Cardiac fibroblast (primary cell): ENCODE data around the gene MRPS14.

Experiments used
- DNase-seq, 2 donors: peaks; one replicate each; pipeline versions ENCODE4 v3.0.0 to v3.0.0-alpha.2; 2010; ENCODE audit warnings: low read depth in 2 of 2
- H3K4me3 ChIP-seq, 2 donors: replicated peaks in 1 of 2; 1 replicate in 1 of 2; 2 replicates in 1 of 2; pipeline ENCODE4 v1.5.1; 2011; ENCODE audit warnings: low read depth in 2 of 2, low read length in 2 of 2, mild to moderate bottlenecking in 2 of 2, moderate library complexity in 1 of 2
- CTCF ChIP-seq: IDR thresholded peaks from one replicate; pipeline ENCODE4 v1.5.1; 2011; ENCODE audit warnings: low read depth, mild to moderate bottlenecking, low read length, inconsistent platforms

Gene MRPS14

GRCh38 chr1:175003521-175003920, 19.7 kb downstream of the MRPS14 start:
- no peak for TF ChIP-seq CTCF
- H3K4me3 ChIP-seq = no peak overlapping the region
- no peak for DNase-seq

- TF ChIP-seq CTCF = no peak
- no peak overlapping the region for H3K4me3 ChIP-seq
- peak in 1 of 2 donors; percentile 17 for DNase-seq
Observed at GRCh38 chr1:175002910-175003517, 20.2 kb downstream of the MRPS14 start.

GRCh38 chr1:175000697-175001187, 22.5 kb downstream of the MRPS14 start:
- peak in 1 of 2 donors; percentile 43 for DNase-seq
- TF ChIP-seq CTCF = no peak
- peak overlapping the region; percentile 87 to 91 for H3K4me3 ChIP-seq

- DNase-seq = peak; percentile 34 to 40
- peak within 1 kb of the TSS; percentile 87 to 91 for H3K4me3 ChIP-seq
- no peak for TF ChIP-seq CTCF
Observed at GRCh38 chr1:174999936-175000696, 23.1 kb downstream of the MRPS14 start, which contains the start of gene CACYBP. Gene CACYBP (plus strand): TSS chr1:174999947. CDS start chr1:175000181, 234 bp downstream.

GRCh38 chr1:174999216-174999935, 23.8 kb downstream of the MRPS14 start:
- DNase-seq = peak; percentile 99 to 100
- TF ChIP-seq CTCF = no peak
- peak overlapping the region; percentile 65 to 87 for H3K4me3 ChIP-seq

DNA sequence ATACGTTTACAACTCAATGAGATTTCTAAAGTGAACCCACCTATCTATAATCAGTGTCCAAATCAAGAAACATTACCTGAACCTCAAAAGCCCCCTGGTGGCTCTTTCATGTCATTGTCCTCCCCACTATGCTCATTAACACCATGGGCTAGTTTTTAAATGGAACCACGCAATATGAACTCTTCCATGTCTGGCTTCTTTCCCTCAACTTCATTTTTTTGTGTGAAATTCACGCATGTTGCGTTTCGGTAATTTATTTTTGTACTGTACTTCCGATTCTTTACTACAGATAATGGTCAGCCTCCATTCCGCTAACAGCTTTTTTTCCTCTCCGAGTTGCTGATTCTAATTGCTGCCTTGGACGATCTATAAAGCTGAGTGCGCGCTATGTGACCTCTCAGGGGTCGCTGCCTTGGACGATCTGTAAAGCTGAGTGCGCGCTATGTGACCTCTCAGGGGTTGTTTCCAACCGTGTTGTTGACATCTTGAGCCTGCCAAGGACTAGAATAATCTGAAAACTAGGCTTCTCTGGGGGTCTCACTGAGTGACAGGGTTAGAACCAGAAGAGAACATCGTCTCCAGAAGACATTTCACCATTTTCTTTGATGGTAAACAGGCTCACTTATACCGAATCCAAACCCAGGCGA, 24.5 kb downstream of the MRPS14 start:
- peak overlapping the region; percentile 65 to 87 for H3K4me3 ChIP-seq
- peak; percentile 55 to 56 for DNase-seq
- peak; percentile 75 for TF ChIP-seq CTCF
